ENCODE results near the gene VWA5A. TPM values are rescaled to one million over a fixed set of nuclear protein-coding genes. Genes with fewer than 3 reads are reported as not detected.

VWA5A gene
- polyA plus RNA-seq, 1 donor from 2014 or later: 82.2 TPM

DNA sequence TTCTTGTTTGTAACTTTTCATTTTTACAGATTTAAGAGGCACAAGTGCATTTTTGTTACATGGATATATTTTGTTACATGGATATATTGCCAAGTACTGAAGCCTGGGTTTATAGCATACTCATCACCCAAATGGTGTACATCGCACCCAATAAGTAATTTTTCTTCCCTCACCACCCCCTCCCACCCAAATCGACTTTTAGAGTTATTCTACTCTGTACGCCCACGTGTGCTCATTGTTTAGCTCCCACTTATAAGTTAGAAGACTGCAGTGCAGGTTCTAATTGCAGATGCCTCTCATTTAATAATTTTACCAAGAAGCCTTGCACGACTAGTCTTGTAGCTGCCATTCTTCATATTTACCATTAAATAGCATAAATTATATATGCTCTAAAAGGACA, 20.5 kb upstream of the VWA5A start:
- Histone ChIP-seq H2AFZ (ENCODE audit: low read depth, low read length) (no peak overlapping the region), H3K4me3 (ENCODE audit: low read length) (no peak overlapping the region), H3K9ac (ENCODE audit: low read length) (no peak overlapping the region), H3K9me3 (ENCODE audit: low read length) (no peaks in the 10 kb centered on the region), H4K20me1 (ENCODE audit: insufficient read depth) (no peaks in the 10 kb centered on the region), H3K27ac (ENCODE audit: low read length) (no peak overlapping the region), H3K27me3 (ENCODE audit: insufficient read depth, low read depth, low read length) (no peaks in the 10 kb centered on the region), H3K4me2 (ENCODE audit: low read length) (no peak overlapping the region), H3F3A (ENCODE audit: insufficient read depth, low read length, poor library complexity, severe bottlenecking) (peaks cover 7% of the 10 kb centered on the region), H3K36me3 (ENCODE audit: insufficient read depth, low read length) (no peaks in the 10 kb centered on the region), H3K9me2 (ENCODE audit: insufficient read depth, low read length) (no peaks in the 10 kb centered on the region), H3K79me2 (replicated peaks; ENCODE audit: insufficient read depth, low read length) (no peaks in the 10 kb centered on the region)
- TF ChIP-seq MXI1 (conservative IDR thresholded peaks at IDR 0.05; ENCODE audit: poor library complexity, severe bottlenecking) (no peak), TAF1 (IDR thresholded peaks at IDR 0.05; ENCODE audit: low read depth) (no peak), EP300 (conservative IDR thresholded peaks at IDR 0.05; ENCODE audit: poor library complexity, severe bottlenecking) (no peak), SMC3 (conservative IDR thresholded peaks at IDR 0.05; ENCODE audit: poor library complexity) (no peak), POLR2AphosphoS5 (IDR thresholded peaks at IDR 0.05) (no peak), EZH2 (IDR thresholded peaks at IDR 0.05; ENCODE audit: borderline replicate concordance, insufficient read depth, low read length, poor library complexity, severe bottlenecking) (no peak), RAD21 (conservative IDR thresholded peaks at IDR 0.05) (no peak)
- TF ChIP-seq, protein P1, sequence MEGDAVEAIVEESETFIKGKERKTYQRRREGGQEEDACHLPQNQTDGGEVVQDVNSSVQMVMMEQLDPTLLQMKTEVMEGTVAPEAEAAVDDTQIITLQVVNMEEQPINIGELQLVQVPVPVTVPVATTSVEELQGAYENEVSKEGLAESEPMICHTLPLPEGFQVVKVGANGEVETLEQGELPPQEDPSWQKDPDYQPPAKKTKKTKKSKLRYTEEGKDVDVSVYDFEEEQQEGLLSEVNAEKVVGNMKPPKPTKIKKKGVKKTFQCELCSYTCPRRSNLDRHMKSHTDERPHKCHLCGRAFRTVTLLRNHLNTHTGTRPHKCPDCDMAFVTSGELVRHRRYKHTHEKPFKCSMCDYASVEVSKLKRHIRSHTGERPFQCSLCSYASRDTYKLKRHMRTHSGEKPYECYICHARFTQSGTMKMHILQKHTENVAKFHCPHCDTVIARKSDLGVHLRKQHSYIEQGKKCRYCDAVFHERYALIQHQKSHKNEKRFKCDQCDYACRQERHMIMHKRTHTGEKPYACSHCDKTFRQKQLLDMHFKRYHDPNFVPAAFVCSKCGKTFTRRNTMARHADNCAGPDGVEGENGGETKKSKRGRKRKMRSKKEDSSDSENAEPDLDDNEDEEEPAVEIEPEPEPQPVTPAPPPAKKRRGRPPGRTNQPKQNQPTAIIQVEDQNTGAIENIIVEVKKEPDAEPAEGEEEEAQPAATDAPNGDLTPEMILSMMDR (IDR thresholded peaks at IDR 0.05; ENCODE audit: poor library complexity, severe bottlenecking): no peak
- TF ChIP-seq, protein P2, sequence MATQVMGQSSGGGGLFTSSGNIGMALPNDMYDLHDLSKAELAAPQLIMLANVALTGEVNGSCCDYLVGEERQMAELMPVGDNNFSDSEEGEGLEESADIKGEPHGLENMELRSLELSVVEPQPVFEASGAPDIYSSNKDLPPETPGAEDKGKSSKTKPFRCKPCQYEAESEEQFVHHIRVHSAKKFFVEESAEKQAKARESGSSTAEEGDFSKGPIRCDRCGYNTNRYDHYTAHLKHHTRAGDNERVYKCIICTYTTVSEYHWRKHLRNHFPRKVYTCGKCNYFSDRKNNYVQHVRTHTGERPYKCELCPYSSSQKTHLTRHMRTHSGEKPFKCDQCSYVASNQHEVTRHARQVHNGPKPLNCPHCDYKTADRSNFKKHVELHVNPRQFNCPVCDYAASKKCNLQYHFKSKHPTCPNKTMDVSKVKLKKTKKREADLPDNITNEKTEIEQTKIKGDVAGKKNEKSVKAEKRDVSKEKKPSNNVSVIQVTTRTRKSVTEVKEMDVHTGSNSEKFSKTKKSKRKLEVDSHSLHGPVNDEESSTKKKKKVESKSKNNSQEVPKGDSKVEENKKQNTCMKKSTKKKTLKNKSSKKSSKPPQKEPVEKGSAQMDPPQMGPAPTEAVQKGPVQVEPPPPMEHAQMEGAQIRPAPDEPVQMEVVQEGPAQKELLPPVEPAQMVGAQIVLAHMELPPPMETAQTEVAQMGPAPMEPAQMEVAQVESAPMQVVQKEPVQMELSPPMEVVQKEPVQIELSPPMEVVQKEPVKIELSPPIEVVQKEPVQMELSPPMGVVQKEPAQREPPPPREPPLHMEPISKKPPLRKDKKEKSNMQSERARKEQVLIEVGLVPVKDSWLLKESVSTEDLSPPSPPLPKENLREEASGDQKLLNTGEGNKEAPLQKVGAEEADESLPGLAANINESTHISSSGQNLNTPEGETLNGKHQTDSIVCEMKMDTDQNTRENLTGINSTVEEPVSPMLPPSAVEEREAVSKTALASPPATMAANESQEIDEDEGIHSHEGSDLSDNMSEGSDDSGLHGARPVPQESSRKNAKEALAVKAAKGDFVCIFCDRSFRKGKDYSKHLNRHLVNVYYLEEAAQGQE (IDR thresholded peaks at IDR 0.05; ENCODE audit: borderline replicate concordance): no peak

DNA sequence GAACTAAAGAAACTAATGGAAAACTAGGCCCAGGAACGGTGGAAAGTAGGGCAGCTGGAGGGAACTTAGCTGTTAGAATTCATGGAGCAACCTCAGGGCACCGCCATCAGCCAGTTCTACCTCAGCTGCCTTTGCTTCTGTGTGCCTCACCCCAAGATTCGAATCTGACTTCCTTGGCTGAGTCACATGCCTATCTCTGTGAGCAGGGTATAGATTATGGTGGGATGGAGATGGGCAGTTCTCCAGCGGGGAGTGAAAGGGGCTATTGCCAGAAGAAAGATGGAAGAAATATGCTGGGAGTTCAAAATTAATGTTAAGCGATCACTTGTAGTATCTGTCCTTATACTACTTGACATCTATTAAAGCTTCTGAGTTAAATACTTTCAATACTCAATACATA, 18.9 kb upstream of the VWA5A start:
- H3K27ac ChIP-seq (ENCODE audit: low read length): no peak overlapping the region
- H2AFZ ChIP-seq (ENCODE audit: low read depth, low read length): no peak overlapping the region
- H3K9ac ChIP-seq (ENCODE audit: low read length): no peak overlapping the region
- no peaks in the 10 kb centered on the region for H4K20me1 ChIP-seq (ENCODE audit: insufficient read depth)
- TF ChIP-seq EP300 (conservative IDR thresholded peaks at IDR 0.05; ENCODE audit: poor library complexity, severe bottlenecking): no peak
- no peak for TF ChIP-seq MXI1 (conservative IDR thresholded peaks at IDR 0.05; ENCODE audit: poor library complexity, severe bottlenecking)
- no peak for TF ChIP-seq RAD21 (conservative IDR thresholded peaks at IDR 0.05)
- TF ChIP-seq, protein P2 (IDR thresholded peaks at IDR 0.05; ENCODE audit: borderline replicate concordance): no peak
- TF ChIP-seq, protein P1 (IDR thresholded peaks at IDR 0.05; ENCODE audit: poor library complexity, severe bottlenecking): no peak
- no peak for TF ChIP-seq EZH2 (IDR thresholded peaks at IDR 0.05; ENCODE audit: borderline replicate concordance, insufficient read depth, low read length, poor library complexity, severe bottlenecking)
- no peak for TF ChIP-seq POLR2AphosphoS5 (IDR thresholded peaks at IDR 0.05)
- no peak for TF ChIP-seq SMC3 (conservative IDR thresholded peaks at IDR 0.05; ENCODE audit: poor library complexity)
- TF ChIP-seq TAF1 (IDR thresholded peaks at IDR 0.05; ENCODE audit: low read depth): no peak
- no peaks in the 10 kb centered on the region for H3K9me2 ChIP-seq (ENCODE audit: insufficient read depth, low read length)
- no peak overlapping the region for H3K4me3 ChIP-seq (ENCODE audit: low read length)
- no peaks in the 10 kb centered on the region for H3F3A ChIP-seq (ENCODE audit: insufficient read depth, low read length, poor library complexity, severe bottlenecking)
- H3K27me3 ChIP-seq (ENCODE audit: insufficient read depth, low read depth, low read length): no peaks in the 10 kb centered on the region
- no peak overlapping the region for H3K4me2 ChIP-seq (ENCODE audit: low read length)
- H3K9me3 ChIP-seq (ENCODE audit: low read length): no peaks in the 10 kb centered on the region
- H3K36me3 ChIP-seq (ENCODE audit: insufficient read depth, low read length): no peaks in the 10 kb centered on the region
- H3K79me2 ChIP-seq (replicated peaks; ENCODE audit: insufficient read depth, low read length): no peaks in the 10 kb centered on the region

Measured in neural cell (in vitro differentiated cells).